ENCODE data around the gene UGDH. TPM values are rescaled to one million over a fixed set of nuclear protein-coding genes. Genes with fewer than 3 reads are reported as not detected.

UGDH gene
- total and polyA plus RNA-seq, 10 of the 15 experiments (the other 5 are each of a cell fraction or from before 2014, with no cell fraction given): 11.1 to 60.3 (median 26.8) TPM

DNA sequence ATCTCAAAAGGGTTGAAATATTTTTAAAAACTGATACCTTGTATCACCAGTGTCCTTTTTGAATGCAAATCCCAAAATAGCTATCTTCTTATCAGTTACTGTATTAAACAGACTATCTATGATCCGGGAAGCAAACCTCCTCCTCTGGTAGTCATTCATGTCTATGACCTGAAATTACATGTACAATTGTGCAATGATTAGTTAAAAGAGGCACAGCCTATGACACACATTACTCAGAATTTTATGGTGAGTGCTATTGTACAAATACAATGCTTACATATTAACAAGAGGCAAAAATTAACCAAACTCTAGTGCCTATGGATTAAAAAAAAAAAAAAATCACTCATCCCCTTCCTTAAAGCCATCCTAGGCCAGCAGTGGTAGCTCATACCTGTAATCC, 21.7 kb downstream of the UGDH start:
- intact Hi-C loops (cut with micrococcal nuclease; ENCODE audit: unreplicated experiment): no loop called here

More for the DNA sequence above, 21.7 kb downstream of the UGDH start:
- ChIA-PET RAD21 (ENCODE audit: unreplicated experiment) (interaction anchor here (0.7 kb wide), 1 partner anchor 126 kb away, joined by 3 read pairs; no protein-coding TSS in a partner anchor), SMC1A (ENCODE audit: uncharacterized antibody, unreplicated experiment) (interaction anchor here (0.7 kb wide), 1 partner anchor 468 kb away, joined by 3 read pairs; no protein-coding TSS in a partner anchor), POLR2A (no interaction called here), CTCF (interaction anchor here (0.9 kb wide), 2 partner anchors 9 to 15 kb away, joined by 4 read pairs; no protein-coding TSS in a partner anchor)
- H3K4me3 ChIP-seq: no peak overlapping the region
- no peaks in the 10 kb centered on the region for H3K4me1 ChIP-seq (ENCODE audit: control insufficient read depth, insufficient read depth, low read length)
- FAIRE-seq: no peak
- H2AFZ ChIP-seq (ENCODE audit: control insufficient read depth, low read depth, low read length): no peak overlapping the region
- BruUV-seq (replicated peaks): no TSS peak
- TF ChIP-seq, protein P1, sequence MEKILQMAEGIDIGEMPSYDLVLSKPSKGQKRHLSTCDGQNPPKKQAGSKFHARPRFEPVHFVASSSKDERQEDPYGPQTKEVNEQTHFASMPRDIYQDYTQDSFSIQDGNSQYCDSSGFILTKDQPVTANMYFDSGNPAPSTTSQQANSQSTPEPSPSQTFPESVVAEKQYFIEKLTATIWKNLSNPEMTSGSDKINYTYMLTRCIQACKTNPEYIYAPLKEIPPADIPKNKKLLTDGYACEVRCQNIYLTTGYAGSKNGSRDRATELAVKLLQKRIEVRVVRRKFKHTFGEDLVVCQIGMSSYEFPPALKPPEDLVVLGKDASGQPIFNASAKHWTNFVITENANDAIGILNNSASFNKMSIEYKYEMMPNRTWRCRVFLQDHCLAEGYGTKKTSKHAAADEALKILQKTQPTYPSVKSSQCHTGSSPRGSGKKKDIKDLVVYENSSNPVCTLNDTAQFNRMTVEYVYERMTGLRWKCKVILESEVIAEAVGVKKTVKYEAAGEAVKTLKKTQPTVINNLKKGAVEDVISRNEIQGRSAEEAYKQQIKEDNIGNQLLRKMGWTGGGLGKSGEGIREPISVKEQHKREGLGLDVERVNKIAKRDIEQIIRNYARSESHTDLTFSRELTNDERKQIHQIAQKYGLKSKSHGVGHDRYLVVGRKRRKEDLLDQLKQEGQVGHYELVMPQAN (conservative IDR thresholded peaks at IDR 0.05): no peak
- TF ChIP-seq, protein P2, sequence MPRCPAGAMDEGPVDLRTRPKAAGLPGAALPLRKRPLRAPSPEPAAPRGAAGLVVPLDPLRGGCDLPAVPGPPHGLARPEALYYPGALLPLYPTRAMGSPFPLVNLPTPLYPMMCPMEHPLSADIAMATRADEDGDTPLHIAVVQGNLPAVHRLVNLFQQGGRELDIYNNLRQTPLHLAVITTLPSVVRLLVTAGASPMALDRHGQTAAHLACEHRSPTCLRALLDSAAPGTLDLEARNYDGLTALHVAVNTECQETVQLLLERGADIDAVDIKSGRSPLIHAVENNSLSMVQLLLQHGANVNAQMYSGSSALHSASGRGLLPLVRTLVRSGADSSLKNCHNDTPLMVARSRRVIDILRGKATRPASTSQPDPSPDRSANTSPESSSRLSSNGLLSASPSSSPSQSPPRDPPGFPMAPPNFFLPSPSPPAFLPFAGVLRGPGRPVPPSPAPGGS (IDR thresholded peaks at IDR 0.05; ENCODE audit: borderline replicate concordance, insufficient read depth, low read depth, low read length, poor library complexity, severe bottlenecking): peak; percentile 60
- H3K79me2 ChIP-seq (ENCODE audit: control insufficient read depth, insufficient read depth, low read length): no peaks in the 10 kb centered on the region
- in situ Hi-C loops (cut with MboI): no loop called here
- no peaks in the 10 kb centered on the region for H3K9me3 ChIP-seq (replicated peaks; ENCODE audit: control insufficient read depth, insufficient read depth, low read length)
- no peak overlapping the region for H3K9ac ChIP-seq (ENCODE audit: control insufficient read depth, insufficient read depth, low read length)
- WGBS (ENCODE audit: insufficient coverage, insufficient replicate concordance, low lambda C conversion rate, missing lambda C conversion rate): 100% methylated on average over 1 of the region's 1 CpG
- no peak for DNase-seq (ENCODE audit: low read depth, low spot score)
- H3K4me2 ChIP-seq (ENCODE audit: control insufficient read depth, insufficient read depth): no peak overlapping the region
- no peaks in the 10 kb centered on the region for H4K20me1 ChIP-seq (ENCODE audit: control insufficient read depth, insufficient read depth)
- no peak for ATAC-seq
- H3K27me3 ChIP-seq (replicated peaks in 1 of 2; ENCODE audit: control insufficient read depth in 2 of 2, insufficient read depth in 2 of 2, low read length in 1 of 2): no peaks in the 10 kb centered on the region
- no peak overlapping the region for H3K27ac ChIP-seq (ENCODE audit: control insufficient read depth, insufficient read depth)
- H3K36me3 ChIP-seq (ENCODE audit: control insufficient read depth in 2 of 2, insufficient read depth in 2 of 2, low read length in 1 of 2): peaks cover 2 to 45% of the 10 kb centered on the region in 2 experiments

Data from GM12878 (cell line).